HEK293 (cell line): ENCODE results near the gene TGIF1.
A peak's percentile ranks its signal among the peaks of the same experiment; 100 is the strongest.

Experiments
- GLIS1 ChIP-seq: fragments of 450-650 bp; formaldehyde crosslinking; IDR thresholded peaks from 2 replicates; pipeline ENCODE4 v1.5.1; 2016; ENCODE audit warnings: missing biosample characterization, missing genetic modification characterization
- HIC1 ChIP-seq: fragments of 450-650 bp; formaldehyde crosslinking; IDR thresholded peaks from 2 replicates; pipeline ENCODE4 v1.5.1; 2016; ENCODE audit warnings: missing biosample characterization, missing genetic modification characterization
- KLF1 ChIP-seq: fragments of 450-650 bp; formaldehyde crosslinking; IDR thresholded peaks from 2 replicates; pipeline ENCODE4 v1.5.1; 2016; ENCODE audit warnings: missing biosample characterization, missing genetic modification characterization
- PATZ1 ChIP-seq: fragments of 450-650 bp; formaldehyde crosslinking; IDR thresholded peaks from 2 replicates; pipeline ENCODE4 v1.5.1; 2016; ENCODE audit warnings: missing biosample characterization, missing genetic modification characterization
- PRDM10 ChIP-seq: fragments of 450-650 bp; formaldehyde crosslinking; IDR thresholded peaks from 2 replicates; pipeline ENCODE4 v1.5.1; 2016; ENCODE audit warnings: missing biosample characterization, missing genetic modification characterization
- PRDM6 ChIP-seq: fragments of 450-650 bp; formaldehyde crosslinking; IDR thresholded peaks from 2 replicates; pipeline ENCODE4 v1.5.1; 2017; ENCODE audit warnings: missing biosample characterization, missing genetic modification characterization
- SCRT2 ChIP-seq: fragments of 450-650 bp; formaldehyde crosslinking; IDR thresholded peaks from 2 replicates; pipeline ENCODE4 v1.5.1; 2016; ENCODE audit warnings: missing biosample characterization, missing genetic modification characterization
- TRIM28 ChIP-seq: IDR thresholded peaks from 2 replicates; pipeline ENCODE4 v1.6.1; 2011; ENCODE audit warnings: low read length, control low read depth, borderline replicate concordance
- TSHZ1 ChIP-seq: fragments of 450-650 bp; formaldehyde crosslinking; IDR thresholded peaks from 2 replicates; pipeline ENCODE4 v1.5.1; 2016; ENCODE audit warnings: missing biosample characterization, missing genetic modification characterization, borderline replicate concordance
- WT1 ChIP-seq: fragments of 450-650 bp; formaldehyde crosslinking; IDR thresholded peaks from 2 replicates; pipeline ENCODE4 v1.5.1; 2016; ENCODE audit warnings: missing biosample characterization, missing genetic modification characterization
- ZBTB17 ChIP-seq: fragments of 450-650 bp; formaldehyde crosslinking; IDR thresholded peaks from 2 replicates; pipeline ENCODE4 v1.5.1; 2016; ENCODE audit warnings: missing biosample characterization, missing genetic modification characterization
- ZNF121 ChIP-seq: fragments of 450-650 bp; formaldehyde crosslinking; IDR thresholded peaks from 2 replicates; pipeline ENCODE4 v1.5.1; 2016; ENCODE audit warnings: missing biosample characterization, missing genetic modification characterization
- ZNF184 ChIP-seq: fragments of 450-650 bp; IDR thresholded peaks from 2 replicates; pipeline ENCODE4 v1.5.1; 2018; ENCODE audit warnings: missing biosample characterization, mild to moderate bottlenecking, missing genetic modification characterization
- ZNF239 ChIP-seq: fragments of 450-650 bp; formaldehyde crosslinking; IDR thresholded peaks from 2 replicates; pipeline ENCODE4 v1.5.1; 2016; ENCODE audit warnings: missing biosample characterization, missing genetic modification characterization
- ZNF324 ChIP-seq: fragments of 450-650 bp; formaldehyde crosslinking; IDR thresholded peaks from 2 replicates; pipeline ENCODE4 v1.5.1; 2016; ENCODE audit warnings: missing biosample characterization, missing genetic modification characterization
- ZNF362 ChIP-seq: fragments of 450-650 bp; formaldehyde crosslinking; IDR thresholded peaks from 2 replicates; pipeline ENCODE4 v1.5.1; 2016; ENCODE audit warnings: missing biosample characterization, missing genetic modification characterization
- ZNF37A ChIP-seq: fragments of 450-650 bp; IDR thresholded peaks from 2 replicates; pipeline ENCODE4 v1.5.1; 2018; ENCODE audit warnings: missing biosample characterization, missing genetic modification characterization
- ZNF391 ChIP-seq: fragments of 450-650 bp; formaldehyde crosslinking; IDR thresholded peaks from 2 replicates; pipeline ENCODE4 v1.5.1; 2016; ENCODE audit warnings: low read depth, missing biosample characterization, missing genetic modification characterization, borderline replicate concordance
- ZNF426 ChIP-seq: fragments of 450-650 bp; formaldehyde crosslinking; IDR thresholded peaks from 2 replicates; pipeline ENCODE4 v1.5.1; 2017; ENCODE audit warnings: missing biosample characterization, missing genetic modification characterization, mild to moderate bottlenecking, inconsistent platforms, moderate library complexity
- ZNF561 ChIP-seq: fragments of 450-650 bp; IDR thresholded peaks from 2 replicates; pipeline ENCODE4 v1.5.1; 2018; ENCODE audit warnings: missing biosample characterization, missing genetic modification characterization, borderline replicate concordance
- ZNF600 ChIP-seq: fragments of 450-650 bp; formaldehyde crosslinking; IDR thresholded peaks from 2 replicates; pipeline ENCODE4 v1.5.1; 2016; ENCODE audit warnings: missing biosample characterization, missing genetic modification characterization
- ZNF621 ChIP-seq: fragments of 450-650 bp; formaldehyde crosslinking; IDR thresholded peaks from 2 replicates; pipeline ENCODE4 v1.5.1; 2017; ENCODE audit warnings: missing biosample characterization, missing genetic modification characterization
- ZNF629 ChIP-seq: fragments of 450-650 bp; formaldehyde crosslinking; IDR thresholded peaks from 2 replicates; pipeline ENCODE4 v1.5.1; 2017; ENCODE audit warnings: missing biosample characterization, missing genetic modification characterization
- ZNF654 ChIP-seq: fragments of 450-650 bp; formaldehyde crosslinking; IDR thresholded peaks from 2 replicates; pipeline ENCODE4 v1.5.1; 2016; ENCODE audit warnings: low read depth, missing biosample characterization, missing genetic modification characterization
- ZNF658 ChIP-seq: fragments of 450-650 bp; formaldehyde crosslinking; IDR thresholded peaks from 2 replicates; pipeline ENCODE4; 2016; ENCODE audit warnings: missing biosample characterization, missing genetic modification characterization
- ZNF660 ChIP-seq: fragments of 450-650 bp; IDR thresholded peaks from 2 replicates; pipeline ENCODE4 v1.5.1; 2018; ENCODE audit warnings: missing biosample characterization, mild to moderate bottlenecking, missing genetic modification characterization
- ZNF791 ChIP-seq: fragments of 450-650 bp; formaldehyde crosslinking; IDR thresholded peaks from 2 replicates; pipeline ENCODE4 v1.5.1; 2016; ENCODE audit warnings: missing biosample characterization, missing genetic modification characterization
- ZXDB ChIP-seq: fragments of 450-650 bp; formaldehyde crosslinking; IDR thresholded peaks from 2 replicates; pipeline ENCODE4 v1.5.1; 2016; ENCODE audit warnings: missing biosample characterization, missing genetic modification characterization

Gene TGIF1

GRCh38 chr18:3410273-3410672, 39.7 kb upstream of the TGIF1 start (continued):
- TF ChIP-seq PATZ1, result no peak
- TF ChIP-seq ZNF629, result peak; percentile 66
- 0 out of 2 replicates have a peak, but pooled peaks have one; percentile 32 for TF ChIP-seq KLF1 (tag by site-specific recombination)
- no peak for TF ChIP-seq GLIS1 (tag by site-specific recombination)
- TF ChIP-seq ZNF184 (tag by site-specific recombination), result no peak
- no peak for TF ChIP-seq PRDM6 (tag by site-specific recombination)
- TF ChIP-seq ZNF121 (tag by site-specific recombination), result no peak
- TF ChIP-seq TRIM28, result no peak
- no peak for TF ChIP-seq ZNF37A (tag by site-specific recombination)
- peak; percentile 80 for TF ChIP-seq WT1
- TF ChIP-seq ZNF658 (tag by site-specific recombination), result no peak
- no peak for TF ChIP-seq ZNF561 (tag by site-specific recombination)
- no peak; the same call in 1 of the 2 replicates for TF ChIP-seq ZNF362
- TF ChIP-seq ZNF239 (tag by site-specific recombination), result no peak
- no peak for TF ChIP-seq ZNF660
- no peak for TF ChIP-seq TSHZ1 (tag by site-specific recombination)
- no peak for TF ChIP-seq ZNF324
- TF ChIP-seq ZXDB (tag by site-specific recombination), result peak; percentile 42; the same call in 1 of the 2 replicates
- no peak for TF ChIP-seq ZNF426
- TF ChIP-seq ZNF654, result no peak
- no peak for TF ChIP-seq ZNF391
- TF ChIP-seq ZNF621 (tag by site-specific recombination), result no peak
- TF ChIP-seq PRDM10 (tag by site-specific recombination), result peak; percentile 61
- TF ChIP-seq HIC1 (tag by site-specific recombination), result no peak
- no peak for TF ChIP-seq ZBTB17 (tag by site-specific recombination)
- no peak for TF ChIP-seq ZNF791 (tag by site-specific recombination)
- peak; percentile 37; the same call in 1 of the 2 replicates for TF ChIP-seq ZNF600
- TF ChIP-seq SCRT2, result no peak
